ENCODE results near the gene TARBP2.

Gene TARBP2

DNA sequence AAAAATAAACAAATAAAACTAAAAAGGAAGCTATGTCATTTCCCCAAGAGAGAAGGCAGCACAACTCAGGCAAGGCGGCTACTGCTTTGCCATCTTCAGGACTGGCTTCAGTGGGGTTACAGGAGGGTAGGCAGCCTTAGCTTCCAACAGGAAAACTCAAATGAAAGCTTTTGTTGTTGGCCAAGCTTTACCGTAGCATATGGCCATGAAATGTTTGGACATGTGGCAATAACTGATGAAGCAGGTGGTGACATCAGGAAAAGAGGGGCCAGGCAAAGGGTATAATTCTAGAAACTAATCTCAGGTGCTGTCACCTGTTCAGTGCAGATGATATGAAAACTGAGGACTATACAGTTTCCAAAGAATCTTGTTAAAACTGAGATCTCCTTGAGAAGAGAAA, 29.0 kb downstream of the TARBP2 start:
- TF ChIP-seq, protein P1, sequence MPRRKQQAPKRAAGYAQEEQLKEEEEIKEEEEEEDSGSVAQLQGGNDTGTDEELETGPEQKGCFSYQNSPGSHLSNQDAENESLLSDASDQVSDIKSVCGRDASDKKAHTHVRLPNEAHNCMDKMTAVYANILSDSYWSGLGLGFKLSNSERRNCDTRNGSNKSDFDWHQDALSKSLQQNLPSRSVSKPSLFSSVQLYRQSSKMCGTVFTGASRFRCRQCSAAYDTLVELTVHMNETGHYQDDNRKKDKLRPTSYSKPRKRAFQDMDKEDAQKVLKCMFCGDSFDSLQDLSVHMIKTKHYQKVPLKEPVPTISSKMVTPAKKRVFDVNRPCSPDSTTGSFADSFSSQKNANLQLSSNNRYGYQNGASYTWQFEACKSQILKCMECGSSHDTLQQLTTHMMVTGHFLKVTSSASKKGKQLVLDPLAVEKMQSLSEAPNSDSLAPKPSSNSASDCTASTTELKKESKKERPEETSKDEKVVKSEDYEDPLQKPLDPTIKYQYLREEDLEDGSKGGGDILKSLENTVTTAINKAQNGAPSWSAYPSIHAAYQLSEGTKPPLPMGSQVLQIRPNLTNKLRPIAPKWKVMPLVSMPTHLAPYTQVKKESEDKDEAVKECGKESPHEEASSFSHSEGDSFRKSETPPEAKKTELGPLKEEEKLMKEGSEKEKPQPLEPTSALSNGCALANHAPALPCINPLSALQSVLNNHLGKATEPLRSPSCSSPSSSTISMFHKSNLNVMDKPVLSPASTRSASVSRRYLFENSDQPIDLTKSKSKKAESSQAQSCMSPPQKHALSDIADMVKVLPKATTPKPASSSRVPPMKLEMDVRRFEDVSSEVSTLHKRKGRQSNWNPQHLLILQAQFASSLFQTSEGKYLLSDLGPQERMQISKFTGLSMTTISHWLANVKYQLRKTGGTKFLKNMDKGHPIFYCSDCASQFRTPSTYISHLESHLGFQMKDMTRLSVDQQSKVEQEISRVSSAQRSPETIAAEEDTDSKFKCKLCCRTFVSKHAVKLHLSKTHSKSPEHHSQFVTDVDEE (CRISPR knock-in tag; IDR thresholded peaks at IDR 0.05), result no peak
- TF ChIP-seq ARNTL (CRISPR knock-in tag; IDR thresholded peaks at IDR 0.05; ENCODE audit: borderline replicate concordance, low read depth) (no peak), ESRRG (CRISPR knock-in tag; IDR thresholded peaks at IDR 0.05) (no peak)
- no peak for ATAC-seq

DNA sequence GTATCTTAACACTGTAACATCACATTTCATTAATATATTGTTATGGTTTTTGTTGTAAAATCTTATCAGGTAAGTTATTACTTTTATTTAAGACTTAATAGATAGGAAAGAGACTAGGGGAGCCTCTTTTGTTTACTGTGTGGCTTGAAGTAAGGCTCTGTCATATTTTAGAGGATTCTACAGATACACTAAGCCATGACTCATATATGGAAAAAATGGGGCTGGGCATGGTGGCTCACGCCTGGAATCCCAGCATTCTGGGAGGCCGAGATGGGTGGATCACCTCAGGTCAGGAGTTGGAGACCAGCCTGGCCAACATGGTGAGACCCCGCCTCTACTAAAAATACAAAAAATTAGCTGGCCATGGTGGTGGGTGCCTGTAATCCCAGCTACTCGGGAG, 29.8 kb downstream of the TARBP2 start:
- peak; percentile 28; the same call in 1 of the 3 replicates for ATAC-seq
- no peak for TF ChIP-seq ZNF70 (CRISPR knock-in tag; IDR thresholded peaks at IDR 0.05)
- TF ChIP-seq ISL1 (CRISPR knock-in tag; IDR thresholded peaks at IDR 0.05), result no peak
- TF ChIP-seq OSR1 (CRISPR knock-in tag; IDR thresholded peaks at IDR 0.05), result no peak
- TF ChIP-seq TOX (CRISPR knock-in tag; IDR thresholded peaks at IDR 0.05; ENCODE audit: borderline replicate concordance), result no peak
- no peak for TF ChIP-seq ARNTL (CRISPR knock-in tag; IDR thresholded peaks at IDR 0.05; ENCODE audit: borderline replicate concordance, low read depth)
- no peak for TF ChIP-seq ZC3H10 (CRISPR knock-in tag; IDR thresholded peaks at IDR 0.05)
- no peak for TF ChIP-seq SNAI2 (CRISPR knock-in tag; IDR thresholded peaks at IDR 0.05)

DNA sequence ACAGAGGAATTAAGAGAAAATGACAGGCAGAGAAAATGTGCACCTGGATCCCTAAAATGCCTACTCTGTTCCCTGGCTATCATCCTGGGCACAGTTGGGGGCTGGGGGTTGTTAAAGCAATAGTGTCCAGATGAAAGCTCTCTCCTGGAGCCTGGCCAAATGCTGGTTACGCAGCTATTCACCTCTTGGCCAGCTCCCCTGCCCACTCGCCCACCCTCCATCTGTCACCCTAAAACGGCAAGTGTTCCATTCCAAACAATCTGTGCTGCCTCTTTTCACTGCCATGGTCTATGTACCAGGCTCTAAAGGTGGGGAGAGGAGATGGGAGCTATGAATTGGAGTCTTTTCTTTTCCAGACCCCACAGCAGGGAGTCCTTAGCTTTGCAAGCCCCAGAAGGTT, 30.9 kb downstream of the TARBP2 start:
- no peak for ATAC-seq
- TF ChIP-seq ESRRG (CRISPR knock-in tag; IDR thresholded peaks at IDR 0.05), result no peak
- TF ChIP-seq ISL1 (CRISPR knock-in tag; IDR thresholded peaks at IDR 0.05), result no peak
- no peak for TF ChIP-seq SNAI2 (CRISPR knock-in tag; IDR thresholded peaks at IDR 0.05)
- no peak for TF ChIP-seq OSR1 (CRISPR knock-in tag; IDR thresholded peaks at IDR 0.05)
- TF ChIP-seq ZFP3 (CRISPR knock-in tag; IDR thresholded peaks at IDR 0.05), result no peak
- TF ChIP-seq ZC3H10 (CRISPR knock-in tag; IDR thresholded peaks at IDR 0.05), result no peak
- TF ChIP-seq, protein P2, sequence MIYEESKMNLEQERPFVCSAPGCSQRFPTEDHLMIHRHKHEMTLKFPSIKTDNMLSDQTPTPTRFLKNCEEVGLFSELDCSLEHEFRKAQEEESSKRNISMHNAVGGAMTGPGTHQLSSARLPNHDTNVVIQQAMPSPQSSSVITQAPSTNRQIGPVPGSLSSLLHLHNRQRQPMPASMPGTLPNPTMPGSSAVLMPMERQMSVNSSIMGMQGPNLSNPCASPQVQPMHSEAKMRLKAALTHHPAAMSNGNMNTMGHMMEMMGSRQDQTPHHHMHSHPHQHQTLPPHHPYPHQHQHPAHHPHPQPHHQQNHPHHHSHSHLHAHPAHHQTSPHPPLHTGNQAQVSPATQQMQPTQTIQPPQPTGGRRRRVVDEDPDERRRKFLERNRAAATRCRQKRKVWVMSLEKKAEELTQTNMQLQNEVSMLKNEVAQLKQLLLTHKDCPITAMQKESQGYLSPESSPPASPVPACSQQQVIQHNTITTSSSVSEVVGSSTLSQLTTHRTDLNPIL (CRISPR knock-in tag; IDR thresholded peaks at IDR 0.05; ENCODE audit: low read depth), result no peak
- no peak for TF ChIP-seq ARNTL (CRISPR knock-in tag; IDR thresholded peaks at IDR 0.05; ENCODE audit: borderline replicate concordance, low read depth)
- no peak for TF ChIP-seq BACH2 (CRISPR knock-in tag; IDR thresholded peaks at IDR 0.05; ENCODE audit: borderline replicate concordance)
- TF ChIP-seq, protein P3, sequence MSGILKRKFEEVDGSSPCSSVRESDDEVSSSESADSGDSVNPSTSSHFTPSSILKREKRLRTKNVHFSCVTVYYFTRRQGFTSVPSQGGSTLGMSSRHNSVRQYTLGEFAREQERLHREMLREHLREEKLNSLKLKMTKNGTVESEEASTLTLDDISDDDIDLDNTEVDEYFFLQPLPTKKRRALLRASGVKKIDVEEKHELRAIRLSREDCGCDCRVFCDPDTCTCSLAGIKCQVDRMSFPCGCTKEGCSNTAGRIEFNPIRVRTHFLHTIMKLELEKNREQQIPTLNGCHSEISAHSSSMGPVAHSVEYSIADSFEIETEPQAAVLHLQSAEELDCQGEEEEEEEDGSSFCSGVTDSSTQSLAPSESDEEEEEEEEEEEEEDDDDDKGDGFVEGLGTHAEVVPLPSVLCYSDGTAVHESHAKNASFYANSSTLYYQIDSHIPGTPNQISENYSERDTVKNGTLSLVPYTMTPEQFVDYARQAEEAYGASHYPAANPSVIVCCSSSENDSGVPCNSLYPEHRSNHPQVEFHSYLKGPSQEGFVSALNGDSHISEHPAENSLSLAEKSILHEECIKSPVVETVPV (CRISPR knock-in tag; IDR thresholded peaks at IDR 0.05), result no peak
- TF ChIP-seq, protein P4, sequence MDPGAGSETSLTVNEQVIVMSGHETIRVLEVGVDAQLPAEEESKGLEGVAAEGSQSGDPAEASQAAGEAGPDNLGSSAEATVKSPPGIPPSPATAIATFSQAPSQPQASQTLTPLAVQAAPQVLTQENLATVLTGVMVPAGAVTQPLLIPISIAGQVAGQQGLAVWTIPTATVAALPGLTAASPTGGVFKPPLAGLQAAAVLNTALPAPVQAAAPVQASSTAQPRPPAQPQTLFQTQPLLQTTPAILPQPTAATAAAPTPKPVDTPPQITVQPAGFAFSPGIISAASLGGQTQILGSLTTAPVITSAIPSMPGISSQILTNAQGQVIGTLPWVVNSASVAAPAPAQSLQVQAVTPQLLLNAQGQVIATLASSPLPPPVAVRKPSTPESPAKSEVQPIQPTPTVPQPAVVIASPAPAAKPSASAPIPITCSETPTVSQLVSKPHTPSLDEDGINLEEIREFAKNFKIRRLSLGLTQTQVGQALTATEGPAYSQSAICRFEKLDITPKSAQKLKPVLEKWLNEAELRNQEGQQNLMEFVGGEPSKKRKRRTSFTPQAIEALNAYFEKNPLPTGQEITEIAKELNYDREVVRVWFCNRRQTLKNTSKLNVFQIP (CRISPR knock-in tag; IDR thresholded peaks at IDR 0.05; ENCODE audit: borderline replicate concordance, low read depth), result no peak
- TF ChIP-seq, protein P1 (CRISPR knock-in tag; IDR thresholded peaks at IDR 0.05), result no peak
- TF ChIP-seq ZNF70 (CRISPR knock-in tag; IDR thresholded peaks at IDR 0.05), result no peak
- TF ChIP-seq TCF4 (CRISPR knock-in tag; IDR thresholded peaks at IDR 0.05; ENCODE audit: borderline replicate concordance), result no peak
- no peak for TF ChIP-seq RARB (CRISPR knock-in tag; IDR thresholded peaks at IDR 0.05)
- no peak for TF ChIP-seq ZNF565 (CRISPR knock-in tag; conservative IDR thresholded peaks at IDR 0.05; ENCODE audit: low read depth)
- no peak for TF ChIP-seq ZNF8 (CRISPR knock-in tag; IDR thresholded peaks at IDR 0.05)
- no peak for TF ChIP-seq ZFP30 (CRISPR knock-in tag; IDR thresholded peaks at IDR 0.05)
- TF ChIP-seq CSDC2 (CRISPR knock-in tag; IDR thresholded peaks at IDR 0.05), result no peak

Measured in SK-N-SH treated with all-trans-retinoic acid at 6 μM for 48 hours (cell line).